SK-N-MC (cell line): ENCODE results near the gene CCDC88B.

Experiments used
- EZH2 ChIP-seq: fragments of 200-600 bp; sonication (generic); IDR thresholded peaks from one replicate; pipeline ENCODE4 v1.6.1; 2017; ENCODE audit warnings: antibody characterized with exemption
- POLR2AphosphoS5 ChIP-seq: IDR thresholded peaks from 2 replicates; pipeline ENCODE4 v1.6.1; 2012; ENCODE audit warnings: mild to moderate bottlenecking, low read depth, low read length, borderline replicate concordance

- TF ChIP-seq POLR2AphosphoS5 (no peak), EZH2 (no peak)
These were observed 26.7 kb downstream of the CCDC88B start for GRCh38 chr11:64366751-64367150.
